Measurements from ENCODE around the gene ANOS1.
"Not testable (repeated sequence)": the region's sequence is repeated elsewhere in the genome, so short reads cannot be mapped to it uniquely, and the experiment has no call there.

DNA sequence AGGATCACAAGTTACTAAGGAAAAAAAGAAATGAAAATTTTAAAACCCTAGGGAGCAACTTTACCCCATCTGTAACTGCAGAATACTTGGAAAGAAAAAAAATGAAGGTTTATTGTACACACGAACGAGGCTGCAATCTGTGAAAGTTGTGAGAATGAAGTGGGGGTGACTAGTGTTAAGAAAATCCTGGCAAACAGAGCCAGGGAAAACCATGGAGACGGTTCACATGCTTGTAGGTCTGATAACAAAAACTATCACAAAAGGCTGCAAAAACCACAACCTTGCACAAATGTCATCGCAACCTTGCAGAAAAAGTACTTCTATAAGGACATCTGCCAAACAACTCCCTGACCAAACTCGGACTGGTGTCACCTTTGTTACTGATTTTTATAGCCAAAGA, 26.8 kb upstream of the ANOS1 start:
- TF ChIP-seq, protein P1, sequence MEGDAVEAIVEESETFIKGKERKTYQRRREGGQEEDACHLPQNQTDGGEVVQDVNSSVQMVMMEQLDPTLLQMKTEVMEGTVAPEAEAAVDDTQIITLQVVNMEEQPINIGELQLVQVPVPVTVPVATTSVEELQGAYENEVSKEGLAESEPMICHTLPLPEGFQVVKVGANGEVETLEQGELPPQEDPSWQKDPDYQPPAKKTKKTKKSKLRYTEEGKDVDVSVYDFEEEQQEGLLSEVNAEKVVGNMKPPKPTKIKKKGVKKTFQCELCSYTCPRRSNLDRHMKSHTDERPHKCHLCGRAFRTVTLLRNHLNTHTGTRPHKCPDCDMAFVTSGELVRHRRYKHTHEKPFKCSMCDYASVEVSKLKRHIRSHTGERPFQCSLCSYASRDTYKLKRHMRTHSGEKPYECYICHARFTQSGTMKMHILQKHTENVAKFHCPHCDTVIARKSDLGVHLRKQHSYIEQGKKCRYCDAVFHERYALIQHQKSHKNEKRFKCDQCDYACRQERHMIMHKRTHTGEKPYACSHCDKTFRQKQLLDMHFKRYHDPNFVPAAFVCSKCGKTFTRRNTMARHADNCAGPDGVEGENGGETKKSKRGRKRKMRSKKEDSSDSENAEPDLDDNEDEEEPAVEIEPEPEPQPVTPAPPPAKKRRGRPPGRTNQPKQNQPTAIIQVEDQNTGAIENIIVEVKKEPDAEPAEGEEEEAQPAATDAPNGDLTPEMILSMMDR (IDR thresholded peaks at IDR 0.05) = not testable (repeated sequence)
- TF ChIP-seq, protein P2, sequence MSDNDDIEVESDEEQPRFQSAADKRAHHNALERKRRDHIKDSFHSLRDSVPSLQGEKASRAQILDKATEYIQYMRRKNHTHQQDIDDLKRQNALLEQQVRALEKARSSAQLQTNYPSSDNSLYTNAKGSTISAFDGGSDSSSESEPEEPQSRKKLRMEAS (IDR thresholded peaks at IDR 0.05; ENCODE audit: low read depth) = not testable (repeated sequence)
- not testable (repeated sequence) for TF ChIP-seq CHD2 (IDR thresholded peaks at IDR 0.05; ENCODE audit: low read length, partially characterized antibody); SMC3 (IDR thresholded peaks at IDR 0.05; ENCODE audit: low read depth, low read length); FOSL2 (IDR thresholded peaks at IDR 0.05; ENCODE audit: borderline replicate concordance, low read depth); JUND (IDR thresholded peaks at IDR 0.05); SIN3A (IDR thresholded peaks at IDR 0.05; ENCODE audit: borderline replicate concordance, low read depth, low read length); RAD21 (IDR thresholded peaks at IDR 0.05; ENCODE audit: low read length); EP300 (IDR thresholded peaks at IDR 0.05; ENCODE audit: borderline replicate concordance in 1 of 2, low read depth in 1 of 2, low read length in 1 of 2); POLR2AphosphoS5 (IDR thresholded peaks at IDR 0.05; ENCODE audit: low read depth, low read length); NFIC (IDR thresholded peaks at IDR 0.05; ENCODE audit: borderline replicate concordance); TAF1 (IDR thresholded peaks at IDR 0.05; ENCODE audit: borderline replicate concordance, low read depth, low read length)
- TF ChIP-seq, protein P3, sequence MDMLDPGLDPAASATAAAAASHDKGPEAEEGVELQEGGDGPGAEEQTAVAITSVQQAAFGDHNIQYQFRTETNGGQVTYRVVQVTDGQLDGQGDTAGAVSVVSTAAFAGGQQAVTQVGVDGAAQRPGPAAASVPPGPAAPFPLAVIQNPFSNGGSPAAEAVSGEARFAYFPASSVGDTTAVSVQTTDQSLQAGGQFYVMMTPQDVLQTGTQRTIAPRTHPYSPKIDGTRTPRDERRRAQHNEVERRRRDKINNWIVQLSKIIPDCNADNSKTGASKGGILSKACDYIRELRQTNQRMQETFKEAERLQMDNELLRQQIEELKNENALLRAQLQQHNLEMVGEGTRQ (IDR thresholded peaks at IDR 0.05; ENCODE audit: borderline replicate concordance, low read depth, low read length) = not testable (repeated sequence)
